NCI-H526 (cell line): ENCODE measurements around the gene PAWR.
"Not testable (repeated sequence)": the region's sequence is repeated elsewhere in the genome, so short reads cannot be mapped to it uniquely, and the experiment has no call there.

ENCODE experiments used
- DNase-seq, 2 experiments: peaks; one replicate each; lab custom pipeline; 2025; lab: John Stamatoyannopoulos, UW

The PAWR gene

GRCh38 chr12:79687711-79688260 lies 3.0 kb downstream of the PAWR start:
- peak in 1 of 2 experiments; percentile 9 for DNase-seq

DNA sequence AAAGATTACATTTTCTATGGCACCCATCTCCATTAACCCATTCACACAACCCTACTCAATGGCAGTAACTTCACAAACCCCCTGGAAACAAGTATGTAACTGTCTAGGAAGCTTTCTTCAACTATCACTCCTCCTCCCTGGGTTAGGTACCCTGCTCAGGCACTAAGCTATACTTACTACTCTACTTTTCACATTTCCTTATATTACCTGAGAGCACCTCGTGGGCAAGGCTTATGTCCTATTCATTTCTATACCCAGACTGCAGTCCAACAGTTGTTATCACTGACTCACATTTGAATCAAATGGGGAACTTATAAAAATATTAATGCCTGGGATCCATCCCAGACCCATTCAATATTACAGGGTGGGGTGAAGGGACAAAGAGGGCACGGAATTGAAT lies 4.6 kb downstream of the PAWR start:
- DNase-seq = peak in 1 of 2 experiments; percentile 7

DNA sequence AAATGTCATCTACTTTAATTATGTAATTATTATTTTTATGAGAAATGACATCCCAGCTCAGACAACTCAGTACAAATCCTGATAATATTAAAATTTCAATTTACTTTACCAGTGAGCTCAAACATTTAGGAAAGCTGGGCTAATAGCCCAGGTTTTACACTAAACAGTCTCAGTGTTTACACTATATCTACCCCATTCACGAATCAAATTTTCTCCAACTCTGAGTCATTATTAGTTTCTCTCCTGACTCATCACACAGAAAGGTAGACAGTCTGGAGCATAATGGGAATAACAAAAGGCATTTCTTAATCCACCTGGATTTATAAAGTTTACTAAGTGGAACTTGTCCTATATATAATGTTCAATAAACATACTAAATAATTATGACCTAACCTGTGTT lies 5.7 kb downstream of the PAWR start:
- no peak for DNase-seq

DNA sequence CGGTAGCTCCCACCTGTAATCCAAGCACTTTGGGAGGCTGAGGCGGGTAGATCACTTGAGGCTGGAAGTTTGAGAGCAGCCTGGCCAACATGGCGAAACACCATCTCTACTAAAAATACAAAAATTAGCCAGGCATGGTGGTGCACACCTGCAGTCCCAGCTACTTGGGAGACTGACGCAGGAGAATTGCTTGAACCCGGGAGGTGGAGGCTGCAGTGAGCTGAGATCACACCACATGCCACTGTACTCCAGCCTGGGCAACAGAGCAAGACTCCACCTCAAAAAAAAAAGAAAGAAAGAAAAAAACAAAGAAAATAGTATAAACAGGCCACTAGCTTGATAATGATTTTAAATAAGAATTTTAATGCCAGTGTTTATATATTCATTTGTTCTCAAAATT lies 6.4 kb downstream of the PAWR start:
- not testable (repeated sequence) for DNase-seq

DNA sequence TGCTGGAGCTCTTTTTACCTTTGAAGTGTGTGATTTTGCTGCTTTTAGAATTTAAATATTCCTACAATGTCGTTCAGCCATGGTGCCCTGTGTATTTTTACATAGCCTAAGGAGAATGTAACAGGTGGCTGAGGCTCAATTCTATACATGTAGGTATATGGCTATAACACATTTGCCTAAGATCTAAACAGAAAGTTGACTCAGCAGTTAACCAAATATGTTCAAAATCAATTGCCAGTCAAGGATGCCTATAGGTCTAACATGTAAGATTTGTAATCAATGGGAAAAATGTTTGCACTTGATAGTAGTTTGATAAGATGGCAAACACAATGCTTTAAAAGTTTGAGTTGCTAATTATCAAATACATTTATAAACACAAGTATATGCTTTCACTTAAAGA lies 8.2 kb downstream of the PAWR start:
- peak in 1 of 2 experiments; percentile 31 for DNase-seq

DNA sequence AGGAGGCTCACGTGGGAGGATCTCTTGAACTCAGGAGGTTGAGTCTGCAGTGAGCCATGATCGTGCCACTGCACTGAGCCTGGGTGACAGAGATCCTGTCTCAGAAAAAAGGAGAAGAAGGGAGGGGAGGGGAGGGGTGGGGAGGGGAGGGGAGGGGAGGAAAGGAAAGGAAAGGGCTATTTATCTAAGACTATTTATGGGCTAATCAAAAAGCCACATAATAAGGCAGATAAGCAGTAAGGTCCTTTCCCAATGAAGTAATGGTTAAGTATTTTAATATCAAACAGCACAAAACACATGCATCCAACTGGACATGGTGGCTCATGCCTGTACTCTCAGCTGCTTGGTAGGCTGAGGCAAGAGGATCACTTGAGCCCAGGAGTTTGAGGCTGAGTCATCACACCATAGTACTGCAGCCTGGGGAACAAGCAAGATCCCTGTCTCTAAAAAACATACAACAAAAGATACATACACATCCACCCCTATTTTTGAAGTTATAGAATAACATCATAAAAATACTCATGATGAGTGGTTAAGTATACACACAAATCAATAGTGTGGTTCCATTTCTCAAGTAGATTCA lies 9.7 kb downstream of the PAWR start:
- DNase-seq = no peak

DNA sequence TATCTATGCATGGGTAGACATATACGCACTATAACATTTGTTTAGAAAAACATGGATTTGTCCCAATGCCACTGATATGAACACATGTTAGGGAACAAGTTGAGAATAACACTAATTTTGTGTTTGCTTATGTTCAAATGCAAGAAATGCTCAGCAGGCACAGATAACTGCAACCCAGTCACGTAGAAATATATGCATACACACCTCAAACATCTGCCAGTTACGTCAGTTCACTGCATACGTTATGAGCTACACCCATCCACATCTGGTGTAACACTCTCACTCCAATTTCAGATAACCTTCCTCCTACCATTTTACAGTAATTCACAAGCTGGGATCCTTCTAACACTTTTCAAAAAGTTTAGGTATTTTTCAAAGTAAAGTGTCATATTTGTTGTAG lies 10.7 kb downstream of the PAWR start:
- peak in 1 of 2 experiments; percentile 3 for DNase-seq

- no peak for DNase-seq
Observed at GRCh38 chr12:79678306-79678705, 12.5 kb downstream of the PAWR start.

- no peak for DNase-seq
Observed at GRCh38 chr12:79677672-79678071, 13.1 kb downstream of the PAWR start.

DNA sequence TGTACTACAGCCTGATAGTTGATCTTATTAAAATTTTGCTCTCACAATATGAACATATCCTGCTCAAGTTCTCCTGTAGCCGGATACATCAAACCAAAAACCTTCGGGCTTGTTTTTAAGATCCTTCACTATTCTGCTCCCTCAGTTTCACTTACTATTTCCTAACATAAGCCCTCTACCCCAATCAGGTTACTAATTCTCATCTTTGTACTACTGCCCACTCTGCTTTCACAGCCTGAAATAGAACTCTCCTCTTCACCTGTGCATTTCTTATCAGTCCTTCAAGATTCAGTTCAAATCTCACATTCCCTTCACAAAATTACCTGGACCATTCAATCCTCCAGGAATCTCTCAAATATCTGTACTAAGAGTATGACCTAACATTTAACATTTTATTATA lies 14.2 kb downstream of the PAWR start:
- no peak for DNase-seq

DNA sequence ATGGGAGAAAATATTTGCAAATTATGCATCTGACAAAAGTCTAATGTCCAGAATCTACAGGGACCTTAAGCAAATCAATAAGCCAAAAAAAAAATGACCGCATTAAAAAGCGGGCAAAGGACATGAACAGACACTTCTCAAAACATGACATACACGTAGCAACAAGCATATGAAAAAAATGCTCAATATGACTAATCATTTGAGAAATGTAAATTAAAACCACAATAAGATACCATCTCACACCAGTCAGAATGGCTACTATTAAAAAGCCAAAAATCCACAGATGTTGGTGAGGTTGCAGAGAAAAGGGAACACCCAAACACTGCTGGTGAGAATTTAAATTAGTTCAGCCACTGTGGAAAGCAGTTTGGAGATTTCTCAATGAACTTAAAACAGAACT lies 16.1 kb downstream of the PAWR start:
- no peak for DNase-seq

- DNase-seq = no peak
Observed at GRCh38 chr12:79673354-79673753, 17.4 kb downstream of the PAWR start.

DNA sequence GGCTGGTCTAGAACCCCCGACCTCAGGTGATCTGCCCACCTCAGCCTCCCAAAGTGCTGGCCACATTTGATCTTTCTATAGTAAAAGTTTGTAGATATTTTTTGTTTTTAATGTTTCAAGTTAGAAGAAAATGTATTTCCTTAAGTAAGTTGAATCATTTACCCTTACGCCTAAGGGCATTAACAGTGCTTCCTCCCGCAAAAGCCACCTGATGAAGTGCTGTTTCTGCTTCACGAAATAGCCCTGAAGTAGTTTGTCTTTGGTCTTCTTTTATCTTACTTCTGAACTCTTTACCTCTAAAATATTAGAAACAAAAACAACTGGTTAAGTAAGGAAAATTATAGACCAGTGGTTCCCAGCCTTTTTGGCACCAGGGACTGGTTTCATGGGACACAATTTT lies 22.7 kb downstream of the PAWR start:
- no peak for DNase-seq

GRCh38 chr12:79665212-79665887 lies 25.4 kb downstream of the PAWR start:
- no peak for DNase-seq

DNA sequence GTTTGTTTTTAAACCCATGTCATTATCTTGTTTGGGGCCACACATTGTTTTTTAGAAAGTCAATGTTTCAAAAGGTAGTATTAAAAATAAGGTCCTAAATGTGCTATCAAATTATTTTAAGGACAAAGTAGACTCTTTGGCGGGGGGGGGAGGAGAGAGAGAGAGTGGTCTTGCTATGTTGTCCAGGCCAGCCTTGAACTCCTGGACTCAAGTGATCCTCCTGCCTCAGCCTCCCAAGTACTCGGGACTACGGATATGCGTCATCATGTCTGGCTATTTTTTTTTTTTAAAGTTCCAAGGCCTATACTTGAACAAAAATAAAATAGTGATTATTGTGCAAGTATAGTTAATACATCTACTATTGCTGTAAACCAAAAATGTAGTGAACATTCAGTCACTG lies 26.2 kb downstream of the PAWR start:
- DNase-seq = no peak

DNA sequence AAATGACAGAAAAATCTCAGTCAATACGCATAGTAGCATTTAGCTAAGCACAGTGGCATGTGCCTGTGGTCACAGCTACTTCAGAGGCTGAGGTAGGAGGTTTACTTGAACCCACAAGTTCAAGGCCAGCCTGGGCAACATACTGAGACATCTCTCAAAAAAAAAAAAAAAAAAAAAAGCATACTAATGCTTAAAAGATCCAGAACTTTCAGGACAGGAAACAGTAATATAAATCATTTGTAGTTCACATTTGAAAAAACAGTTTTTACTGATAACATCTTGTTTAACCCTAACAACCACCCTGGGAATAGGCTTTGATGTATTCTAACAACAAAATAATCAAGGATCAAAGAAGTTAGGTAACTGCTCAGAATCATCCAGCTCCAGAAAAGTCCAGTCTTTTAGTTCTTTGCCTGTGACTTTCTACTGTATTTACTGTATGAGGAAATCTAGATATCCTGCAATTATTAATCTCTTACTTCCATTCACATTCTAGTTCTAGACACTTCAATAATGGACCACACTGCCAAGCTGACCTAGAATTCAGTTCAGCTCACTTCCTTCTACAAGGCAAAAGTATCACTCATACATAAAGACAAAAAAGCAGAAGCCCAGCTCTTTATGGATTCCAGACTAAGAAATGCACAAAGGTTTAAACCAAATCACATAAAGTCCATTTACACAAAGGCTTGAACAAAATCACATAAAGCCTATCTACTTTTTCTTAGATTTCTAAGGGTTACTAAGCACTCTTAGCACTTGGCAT lies 28.5 kb downstream of the PAWR start:
- DNase-seq = no peak

DNA sequence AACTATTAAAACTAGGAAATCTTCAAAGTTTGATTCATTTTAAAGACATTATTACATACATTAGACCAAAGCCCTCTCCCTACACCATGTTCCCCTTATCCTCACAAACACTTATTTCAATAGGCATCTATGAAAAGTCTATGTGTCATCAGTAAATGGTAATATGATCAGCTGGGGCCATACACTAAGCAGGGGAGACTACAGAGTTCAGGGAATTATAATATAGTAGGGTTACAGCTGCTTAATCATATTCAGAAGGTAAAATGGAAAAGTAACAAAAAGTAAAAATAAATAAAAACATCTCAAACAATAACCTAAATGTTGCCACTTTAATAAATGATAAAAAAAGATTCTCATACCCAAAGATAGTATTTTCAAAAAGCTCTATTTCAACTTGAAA lies 29.1 kb downstream of the PAWR start:
- no peak for DNase-seq

DNA sequence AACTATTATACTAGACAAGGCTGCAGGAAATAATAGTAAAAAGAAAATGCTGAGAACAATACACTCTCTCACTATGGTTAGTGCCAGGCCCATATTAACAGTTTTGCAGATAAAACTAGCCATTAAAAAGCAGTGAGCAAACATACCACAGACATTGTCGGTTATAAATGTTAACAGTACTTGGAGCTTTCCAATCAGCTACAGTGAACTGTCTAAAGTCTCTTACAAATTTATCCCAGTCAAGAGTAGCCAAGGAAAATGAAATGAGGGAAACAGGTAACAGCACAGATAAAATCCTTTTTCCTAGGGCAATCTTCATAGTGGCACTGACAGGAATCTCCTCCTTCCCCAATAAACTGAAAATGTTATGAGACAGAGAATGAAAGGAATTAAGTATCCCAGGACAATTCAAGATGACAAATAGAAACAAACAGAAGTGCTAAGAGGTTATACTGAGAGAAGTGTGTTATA lies 30.8 kb downstream of the PAWR start:
- peak; percentile 11 to 21 for DNase-seq

DNA sequence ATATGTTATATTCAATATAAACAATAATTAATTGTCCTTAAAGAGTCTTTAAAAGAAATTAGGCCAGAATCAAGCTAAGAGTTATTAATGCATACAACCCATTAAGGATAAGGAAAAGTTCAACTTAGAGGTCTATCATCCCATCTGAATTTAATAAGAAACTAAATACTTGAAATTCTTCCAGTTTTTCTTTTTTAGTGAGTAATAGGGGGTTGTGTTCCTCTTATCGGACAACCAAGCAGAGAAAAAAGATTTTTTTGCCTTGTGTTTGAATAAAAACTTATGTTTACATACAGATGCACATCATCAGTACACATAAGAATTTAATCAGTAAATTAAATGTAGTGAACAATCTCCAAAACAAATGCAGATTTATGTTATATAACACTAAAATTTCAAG lies 32.5 kb downstream of the PAWR start:
- DNase-seq = no peak

GRCh38 chr12:79657136-79657535 lies 33.6 kb downstream of the PAWR start:
- DNase-seq = no peak

- no peak for DNase-seq
Observed at GRCh38 chr12:79655036-79655435, 35.7 kb downstream of the PAWR start.

GRCh38 chr12:79652521-79652920 lies 38.2 kb downstream of the PAWR start:
- DNase-seq = no peak

DNA sequence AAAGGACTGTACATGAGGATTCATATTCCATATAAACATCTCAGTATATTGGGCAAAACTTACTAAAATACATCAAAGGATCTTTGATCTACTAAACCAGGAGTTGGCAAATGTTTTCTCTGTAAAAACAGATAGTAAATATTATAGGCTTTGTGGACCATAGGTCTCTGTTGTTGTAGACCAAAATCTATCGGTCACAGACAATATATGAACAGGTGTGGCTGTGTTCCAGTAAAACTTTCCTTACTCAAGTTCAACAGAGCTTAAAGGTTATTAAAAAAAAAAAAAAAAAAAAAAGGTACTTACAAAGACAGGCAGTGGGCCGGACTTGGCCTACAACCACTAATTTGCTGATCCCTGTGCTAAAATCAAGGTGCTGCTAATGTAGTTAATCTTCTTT lies 40.3 kb downstream of the PAWR start:
- DNase-seq = no peak
